Measurements from ENCODE around the gene PKNOX2. TPM values are rescaled to one million over a fixed set of nuclear protein-coding genes. Genes with fewer than 3 reads are reported as not detected.

Gene PKNOX2
- total RNA-seq (2014; rRNA removed; shearing (Covaris generic)): 0.10 TPM in 1 of 2 replicates, not detected in the other
- 0.01 TPM in 1 of 2 replicates, not detected in the other for polyA plus RNA-seq (2015; cell fraction: cytosol; rRNA removed)
- polyA plus RNA-seq (2015; cell fraction: nucleus; rRNA removed): 0.02 TPM in 1 of 2 replicates, not detected in the other

- DNase-seq (ENCODE audit: low read depth): peak; percentile 44
These were observed at the start of gene PKNOX2 for GRCh38 chr11:125164422-125165110. PKNOX2 (plus strand) TSS chr11:125164751; CDS start chr11:125351306, 186,555 bp downstream.

- no peak for DNase-seq (ENCODE audit: low read depth)
These were observed 47.1 kb upstream of the PKNOX2 start for GRCh38 chr11:125117429-125117828.

GRCh38 chr11:125123194-125123946 lies 41.2 kb upstream of the PKNOX2 start:
- DNase-seq (ENCODE audit: low read depth): no peak

- DNase-seq (ENCODE audit: low read depth): peak; percentile 82
These were observed 40.5 kb upstream of the PKNOX2 start for GRCh38 chr11:125123947-125124617.

GRCh38 chr11:125124618-125124992 lies 39.9 kb upstream of the PKNOX2 start:
- DNase-seq (ENCODE audit: low read depth): no peak

- DNase-seq (ENCODE audit: low read depth): peak; percentile 32
These were observed 36.1 kb upstream of the PKNOX2 start for GRCh38 chr11:125128450-125128849.

- no peak for DNase-seq (ENCODE audit: low read depth)
These were observed 35.1 kb upstream of the PKNOX2 start for GRCh38 chr11:125129316-125129993.

GRCh38 chr11:125132071-125132470 lies 32.5 kb upstream of the PKNOX2 start:
- DNase-seq (ENCODE audit: low read depth): no peak

- DNase-seq (ENCODE audit: low read depth): no peak
These were observed 32.0 kb upstream of the PKNOX2 start for GRCh38 chr11:125132596-125132995.

GRCh38 chr11:125136001-125136400 lies 28.6 kb upstream of the PKNOX2 start:
- DNase-seq (ENCODE audit: low read depth): no peak

- no peak for DNase-seq (ENCODE audit: low read depth)
These were observed 25.6 kb upstream of the PKNOX2 start for GRCh38 chr11:125138966-125139365.

GRCh38 chr11:125139778-125140177 lies 24.8 kb upstream of the PKNOX2 start:
- DNase-seq (ENCODE audit: low read depth): no peak

- no peak for DNase-seq (ENCODE audit: low read depth)
These were observed 24.3 kb upstream of the PKNOX2 start for GRCh38 chr11:125140233-125140632.

GRCh38 chr11:125141178-125141577 lies 23.4 kb upstream of the PKNOX2 start:
- no peak for DNase-seq (ENCODE audit: low read depth)

- peak; percentile 43 for DNase-seq (ENCODE audit: low read depth)
These were observed 22.6 kb upstream of the PKNOX2 start for GRCh38 chr11:125141686-125142535.

GRCh38 chr11:125146232-125146631 lies 18.3 kb upstream of the PKNOX2 start:
- DNase-seq (ENCODE audit: low read depth): no peak

GRCh38 chr11:125147280-125147679 lies 17.3 kb upstream of the PKNOX2 start:
- DNase-seq (ENCODE audit: low read depth): no peak

GRCh38 chr11:125148011-125148410 lies 16.5 kb upstream of the PKNOX2 start:
- DNase-seq (ENCODE audit: low read depth): no peak

GRCh38 chr11:125148743-125149142 lies 15.8 kb upstream of the PKNOX2 start:
- DNase-seq (ENCODE audit: low read depth): no peak

GRCh38 chr11:125153837-125154236 lies 10.7 kb upstream of the PKNOX2 start:
- DNase-seq (ENCODE audit: low read depth): no peak

Measured in HT1080 (cell line).